ENCODE measurements around the gene HGD. TPM values are rescaled to one million over a fixed set of nuclear protein-coding genes. Genes with fewer than 3 reads are reported as not detected.

Gene HGD
- total RNA-seq, 1 experiment from 2014 or later, result 0.33 TPM

DNA sequence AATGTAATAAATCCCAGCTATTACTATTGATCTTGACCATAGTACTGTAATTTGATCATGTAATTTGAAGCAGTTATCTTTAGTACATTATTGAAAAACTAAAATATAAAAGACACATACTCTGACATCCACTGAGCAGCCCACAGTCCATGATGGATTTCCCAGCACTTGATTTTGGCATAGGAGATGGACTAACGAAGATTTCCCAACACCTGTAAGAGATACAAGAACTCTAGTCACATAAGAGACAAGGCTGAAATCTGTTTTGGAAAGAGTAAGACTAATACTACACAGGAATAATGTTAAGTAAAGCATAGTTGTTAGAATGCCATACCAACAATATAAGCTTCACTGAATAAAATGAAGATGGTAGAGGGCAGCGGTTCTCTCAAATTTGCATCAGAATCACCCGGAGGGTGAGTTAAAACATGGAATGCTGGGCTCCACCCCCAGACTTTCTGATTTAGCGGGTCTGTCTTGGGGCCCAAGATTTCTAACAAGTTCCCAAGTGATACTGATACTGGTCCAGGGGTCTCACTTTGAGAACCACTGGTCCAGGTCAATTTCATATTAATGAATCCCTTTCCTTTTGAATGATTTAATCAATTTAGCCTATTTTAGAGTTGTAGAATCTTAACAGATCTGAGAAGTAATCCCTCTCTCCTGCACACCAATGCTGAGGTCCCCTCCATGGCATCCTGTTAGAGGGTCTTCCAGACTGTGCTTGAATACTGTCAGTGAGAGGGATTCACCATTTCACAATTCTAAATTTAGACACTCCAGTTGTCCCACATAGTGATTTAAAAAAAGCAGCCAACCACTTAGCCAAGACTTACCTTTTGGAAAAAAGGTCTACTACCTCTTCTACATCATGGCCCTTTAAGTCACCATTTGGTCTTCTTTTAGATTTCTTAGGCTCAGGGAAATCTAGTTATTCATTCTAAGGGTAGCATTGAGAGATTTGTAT is 48.8 kb upstream of the HGD start:
- Mint-ChIP-seq H3K27ac (peak overlapping the region in 1 of 3 experiments; percentile 42; a peak in 3 of 7 replicates), H3K9me3 (peaks cover 19 to 21% of the 10 kb centered on the region in 2 experiments), H3K36me3 (ENCODE audit: insufficient read depth in 1 of 3, low read depth in 3 of 3) (peaks cover 12 to 33% (median 21%) of the 10 kb centered on the region in 3 experiments), H3K27me3 (ENCODE audit: low read depth) (peaks cover 3% of the 10 kb centered on the region; the same call in 1 of the 2 replicates), H3K4me3 (no peak overlapping the region), H3K4me1 (peaks cover 16 to 19% of the 10 kb centered on the region in 2 experiments)
- H3K4ac ChIP-seq (ENCODE audit: low read depth, low read length), result no peak overlapping the region
- no peak overlapping the region for H2AFZ ChIP-seq (ENCODE audit: low read length)
- H2AK5ac ChIP-seq (ENCODE audit: insufficient read length, low read length), result no peak overlapping the region
- H2BK20ac ChIP-seq (ENCODE audit: low read depth, low read length, poor library complexity, severe bottlenecking), result peak overlapping the region; percentile 45
- H3K9me3 ChIP-seq (ENCODE audit: control insufficient read depth, low read depth, low read length), result no peaks in the 10 kb centered on the region
- no peak overlapping the region for H4K91ac ChIP-seq (ENCODE audit: insufficient read length, low read depth, low read length)
- H3K18ac ChIP-seq (ENCODE audit: insufficient read length, low read depth, low read length), result no peak overlapping the region
- no peak overlapping the region for H3K9ac ChIP-seq (ENCODE audit: extremely low read depth, insufficient read length, low read length)
- no peak overlapping the region for H3K14ac ChIP-seq (ENCODE audit: insufficient read depth, low read length)
- H3K56ac ChIP-seq (ENCODE audit: insufficient read length, low read depth, low read length), result no peak overlapping the region
- no peaks in the 10 kb centered on the region for H3K23me2 ChIP-seq (ENCODE audit: insufficient read length, low read depth, low read length, poor library complexity, severe bottlenecking)
- no peak overlapping the region for H2BK120ac ChIP-seq (ENCODE audit: low read depth, low read length, poor library complexity, severe bottlenecking)
- no peaks in the 10 kb centered on the region for H3K4me1 ChIP-seq (ENCODE audit: insufficient read depth, low read length)
- H4K8ac ChIP-seq (replicated peaks; ENCODE audit: insufficient read length, low read depth, low read length), result no peak overlapping the region
- no peak overlapping the region for H2BK15ac ChIP-seq (ENCODE audit: low read depth, low read length)
- H3K4me2 ChIP-seq (ENCODE audit: insufficient read depth, insufficient read length, low read length), result no peak overlapping the region
- no peak overlapping the region for H2BK5ac ChIP-seq (ENCODE audit: insufficient read length, low read length)
- H3T11ph ChIP-seq (ENCODE audit: low read length), result no peak overlapping the region
- H4K5ac ChIP-seq (ENCODE audit: insufficient read length, low read depth, low read length), result no peak overlapping the region
- no peaks in the 10 kb centered on the region for H3K79me2 ChIP-seq (ENCODE audit: insufficient read depth, low read length)
- H2BK12ac ChIP-seq (ENCODE audit: insufficient read length, low read depth, low read length), result no peak overlapping the region
- no peak overlapping the region for H3K23ac ChIP-seq (ENCODE audit: insufficient read length, low read depth, low read length)
- no peaks in the 10 kb centered on the region for H3K27me3 ChIP-seq (ENCODE audit: insufficient read depth, low read length)
- no peaks in the 10 kb centered on the region for H4K20me1 ChIP-seq (ENCODE audit: control insufficient read depth, insufficient read depth, insufficient read length)
- no peaks in the 10 kb centered on the region for H3K79me1 ChIP-seq (ENCODE audit: insufficient read depth, low read depth, low read length, poor library complexity, severe bottlenecking)
- WGBS (ENCODE audit: extremely low coverage, insufficient read length, low lambda C conversion rate), result no CpG with 5 or more reads among the region's 4 CpGs
- H3K27ac ChIP-seq (ENCODE audit: insufficient read length, low read depth, low read length), result no peak overlapping the region
- TF ChIP-seq CTCF (conservative IDR thresholded peaks at IDR 0.05), result no peak
- no peak for DNase-seq
